IMR-90 (cell line): ENCODE measurements around the gene SIX4. TPM values are rescaled to one million over a fixed set of nuclear protein-coding genes. Genes with fewer than 3 reads are reported as not detected.

Experiments used
- ATAC-seq: fragments of 200-7000 bp; cut with Tn5 transposase; 2 replicates; pipeline ENCODE4 v1.9.1; 2020; ENCODE audit warnings: low read depth, mild to moderate bottlenecking, moderate library complexity
- BruUV-seq: library from RNA; stranded (reverse); fragments of 400-500 nt; replicated peaks from 2 replicates; lab custom pipeline; 2021; lab: Mats Ljungman, UMichigan
- CTCF ChIA-PET: fragments of 300-600 bp; formaldehyde crosslinking; extraction: SDS; loops from one replicate; lab custom pipeline; 2021; ENCODE audit warnings: antibody characterized with exemption; lab: Yijun Ruan, JAX
- POLR2A ChIA-PET: fragments of 300-600 bp; sonication (Branson Sonifier 250); formaldehyde crosslinking; loops from one replicate; lab custom pipeline; 2022; ENCODE audit warnings: antibody characterized with exemption; ENCODE audit not compliant: unreplicated experiment; lab: Charles Lee
- DNase-seq: peaks from one replicate; pipeline ENCODE4 v3.0.0; 2013
- H2AFZ ChIP-seq: replicated peaks from 2 replicates; pipeline ENCODE3; 2013; ENCODE audit warnings: low read length, mild to moderate bottlenecking; ENCODE audit not compliant: poor library complexity
- H2AK5ac ChIP-seq: 2 replicates; pipeline ENCODE4 v1.6.1; 2013; ENCODE audit warnings: low read depth, low read length, inconsistent platforms
- H2AK9ac ChIP-seq: replicated peaks from 2 replicates; pipeline ENCODE3; 2013; ENCODE audit warnings: mild to moderate bottlenecking, low read depth, low read length, moderate library complexity; ENCODE audit not compliant: poor library complexity
- H2BK120ac ChIP-seq: 2 replicates; pipeline ENCODE4 v1.6.1; 2013; ENCODE audit warnings: low read depth, low read length, inconsistent platforms
- H2BK15ac ChIP-seq: 3 replicates; pipeline ENCODE4 v1.6.1; 2013; ENCODE audit warnings: low read depth, low read length, inconsistent platforms
- H2BK20ac ChIP-seq: 2 replicates; pipeline ENCODE4 v1.6.1; 2013; ENCODE audit warnings: low read depth, mild to moderate bottlenecking, inconsistent platforms, low read length, moderate library complexity
- H2BK5ac ChIP-seq: 2 replicates; pipeline ENCODE4 v1.6.1; 2013; ENCODE audit warnings: mild to moderate bottlenecking, low read depth, low read length, inconsistent platforms; ENCODE audit not compliant: poor library complexity, severe bottlenecking
- H3K14ac ChIP-seq: replicated peaks from 2 replicates; pipeline ENCODE4 v1.6.1; 2013; ENCODE audit warnings: low read depth, low read length, inconsistent platforms
- H3K18ac ChIP-seq: 2 replicates; pipeline ENCODE4 v1.6.1; 2013; ENCODE audit warnings: low read depth, low read length, control low read depth
- H3K23ac ChIP-seq: 2 replicates; pipeline ENCODE4 v1.6.1; 2013; ENCODE audit warnings: low read depth, low read length, inconsistent platforms
- H3K27ac ChIP-seq: 2 replicates; pipeline ENCODE4 v1.5.1; 2013; ENCODE audit warnings: mild to moderate bottlenecking, control low read depth, low read length; ENCODE audit not compliant: insufficient read depth
- H3K27me3 ChIP-seq: 2 replicates; pipeline ENCODE4 v1.6.1; 2013; ENCODE audit warnings: low read length; ENCODE audit not compliant: control insufficient read depth, insufficient read depth
- H3K36me3 ChIP-seq: 2 replicates; pipeline ENCODE4 v1.6.1; 2013; ENCODE audit warnings: low read length, mixed read lengths; ENCODE audit not compliant: control insufficient read depth, insufficient read depth
- H3K4ac ChIP-seq: 2 replicates; pipeline ENCODE4 v1.6.1; 2013; ENCODE audit warnings: low read depth, low read length, inconsistent platforms
- H3K4me1 ChIP-seq: 2 replicates; pipeline ENCODE4 v1.6.1; 2013; ENCODE audit warnings: low read length, mixed read lengths; ENCODE audit not compliant: control insufficient read depth, insufficient read depth
- H3K4me2 ChIP-seq: 2 replicates; pipeline ENCODE4 v1.6.1; 2013; ENCODE audit warnings: low read depth, mild to moderate bottlenecking, control low read depth, low read length, moderate library complexity
- H3K4me3 ChIP-seq: 2 replicates; pipeline ENCODE4 v1.5.1; 2013; ENCODE audit warnings: low read depth, mild to moderate bottlenecking, control low read depth, low read length, moderate library complexity; ENCODE audit not compliant: insufficient read depth
- H3K56ac ChIP-seq: 2 replicates; pipeline ENCODE4 v1.6.1; 2013; ENCODE audit warnings: low read length, inconsistent platforms; ENCODE audit not compliant: insufficient read depth; ENCODE audit errors: extremely low read depth
- H3K79me1 ChIP-seq, 2 experiments: 2 replicates each; pipeline ENCODE4 v1.6.1; 2013; ENCODE audit warnings: low read length in 2 of 2, inconsistent platforms in 1 of 2, low read depth in 1 of 2
- H3K9ac ChIP-seq: 2 replicates; pipeline ENCODE4 v1.6.1; 2013; ENCODE audit warnings: low read depth, low read length, control low read depth
- H3K9me1 ChIP-seq: 2 replicates; pipeline ENCODE4 v1.6.1; 2013; ENCODE audit warnings: low read length, inconsistent platforms; ENCODE audit not compliant: insufficient read depth
- H3K9me3 ChIP-seq: 2 replicates; pipeline ENCODE4 v1.6.1; 2013; ENCODE audit warnings: low read length; ENCODE audit not compliant: control insufficient read depth, insufficient read depth
- H4K20me1 ChIP-seq: 2 replicates; pipeline ENCODE4 v1.6.1; 2013; ENCODE audit warnings: low read length, inconsistent platforms; ENCODE audit not compliant: insufficient read depth
- H4K5ac ChIP-seq: 2 replicates; pipeline ENCODE4 v1.6.1; 2013; ENCODE audit warnings: mild to moderate bottlenecking, low read depth, low read length, control low read depth
- H4K8ac ChIP-seq, 2 experiments: 2 replicates each; pipeline ENCODE4 v1.6.1; 2013; ENCODE audit warnings: low read depth in 2 of 2, low read length in 2 of 2, control low read depth in 1 of 2, inconsistent platforms in 1 of 2
- H4K91ac ChIP-seq: 2 replicates; pipeline ENCODE4 v1.6.1; 2013; ENCODE audit warnings: low read depth, low read length, inconsistent platforms; ENCODE audit not compliant: insufficient read depth
- CEBPB ChIP-seq: IDR thresholded peaks from 2 replicates; pipeline ENCODE4 v1.6.1; 2012; ENCODE audit warnings: low read depth, low read length, improper control_type of control experiment
- NFE2L2 ChIP-seq: fragments of 150-350 bp; IDR thresholded peaks from 2 replicates; pipeline ENCODE4 v1.6.1; 2016; ENCODE audit warnings: low read depth, mild to moderate bottlenecking, low read length
- SMC3 ChIP-seq: fragments of 150-350 bp; IDR thresholded peaks from 2 replicates; pipeline ENCODE4 v1.6.1; 2016; ENCODE audit warnings: low read depth, mild to moderate bottlenecking, antibody characterized with exemption, low read length, moderate library complexity
- whole genome bisulfite sequencing, 2 experiments: methylation state at CpG; one replicate each; pipeline versions ENCODE4 v1.1.5 to v1.1.7; 2013; ENCODE audit warnings: missing lambda C conversion rate in 2 of 2; ENCODE audit not compliant: insufficient read length in 1 of 2; ENCODE audit errors: extremely low coverage in 2 of 2; 5-methylcytosine and 5-hydroxymethylcytosine counted together
- dilution Hi-C: fragments of 300-500 bp; cut with HindIII; formaldehyde crosslinking; loops from one replicate; pipeline ENCODE4 v1.14.3; 2018; ENCODE audit warnings: low sequenced_read_pairs; ENCODE audit not compliant: unreplicated experiment
- in situ Hi-C: fragments of 300-500 bp; cut with MboI; formaldehyde crosslinking; loops from 3 replicates; pipeline ENCODE4 v1.14.3; 2019; ENCODE audit warnings: low sequenced_read_pairs, inconsistent platforms, mixed read lengths
- intact Hi-C: fragments of 100-400 bp; cut with micrococcal nuclease; formaldehyde crosslinking; loops from 2 replicates; pipeline ENCODE4 v1.10.0; 2022
- polyA plus RNA-seq, 3 experiments: library from polyadenylated mRNA; depleted of rRNA; stranded (reverse); fragments of >200 nt; gene quantifications; 2 replicates each; pipeline ENCODE4 v1.2.3, GENCODE V29; 2012; ENCODE audit warnings: low replicate concordance in 1 of 3
- total RNA-seq: library from RNA; depleted of rRNA; stranded (reverse); fragments of >200 nt; gene quantifications from 2 replicates; pipeline ENCODE4 v1.2.3, GENCODE V29; 2012

SIX4 gene
- total and polyA plus RNA-seq, 2 of the 4 experiments (the other 2 are of a cell fraction): 7.1 to 42.7 TPM

GRCh38 chr14:60757567-60758002, 33.4 kb upstream of the SIX4 start:
- no peak overlapping the region for H2AK9ac ChIP-seq
- peaks cover 12% of the 10 kb centered on the region for H3K9me1 ChIP-seq
- H3K27ac ChIP-seq: no peak overlapping the region
- no peaks in the 10 kb centered on the region for H3K27me3 ChIP-seq
- peaks cover 24 to 71% of the 10 kb centered on the region in 2 experiments for H3K79me1 ChIP-seq
- no peak overlapping the region for H3K9ac ChIP-seq
- ATAC-seq (peak; percentile 58), DNase-seq (peak; percentile 74)
- no peaks in the 10 kb centered on the region for H3K9me3 ChIP-seq
- no TSS peak for BruUV-seq
- dilution Hi-C loops (no loop called here), in situ Hi-C loops (no loop called here), intact Hi-C loops (no loop called here)
- no peak overlapping the region for H3K4me3 ChIP-seq
- H2AK5ac ChIP-seq: no peak overlapping the region
- H3K18ac ChIP-seq: no peak overlapping the region
- H3K23ac ChIP-seq: no peak overlapping the region
- H2AFZ ChIP-seq: no peak overlapping the region
- H3K4me2 ChIP-seq: peak overlapping the region; percentile 66; the same call in 1 of the 2 replicates
- no peak overlapping the region for H3K14ac ChIP-seq
- TF ChIP-seq NFE2L2 (peak; percentile 11; the same call in 1 of the 2 replicates), CEBPB (peak; percentile 42; the same call in 1 of the 2 replicates), SMC3 (no peak)
- H4K20me1 ChIP-seq: peaks cover 21% of the 10 kb centered on the region; the same call in 1 of the 2 replicates
- no peak overlapping the region for H2BK20ac ChIP-seq
- peaks cover 2% of the 10 kb centered on the region; the same call in 1 of the 2 replicates for H3K36me3 ChIP-seq
- POLR2A ChIA-PET: no interaction called here
- no CpG with 5 or more reads among the region's 1 CpG for WGBS, 2 experiments
- CTCF ChIA-PET: no interaction called here
- H3K4me1 ChIP-seq: peaks cover 13% of the 10 kb centered on the region
- no peak overlapping the region for H2BK120ac ChIP-seq
- no peak overlapping the region for H3K56ac ChIP-seq
- peak overlapping the region; percentile 57 for H2BK5ac ChIP-seq
- no peak overlapping the region; the same call in 1 of the 2 replicates for H4K5ac ChIP-seq
- no peak overlapping the region for H2BK15ac ChIP-seq
- H4K91ac ChIP-seq: no peak overlapping the region
- no peak overlapping the region; a peak in 3 of 4 replicates for H4K8ac ChIP-seq
- no peak overlapping the region for H3K4ac ChIP-seq
